ENCODE measurements around the gene COL6A2.
"Not testable (repeated sequence)": the region's sequence is repeated elsewhere in the genome, so short reads cannot be mapped to it uniquely, and the experiment has no call there.

Gene COL6A2

DNA sequence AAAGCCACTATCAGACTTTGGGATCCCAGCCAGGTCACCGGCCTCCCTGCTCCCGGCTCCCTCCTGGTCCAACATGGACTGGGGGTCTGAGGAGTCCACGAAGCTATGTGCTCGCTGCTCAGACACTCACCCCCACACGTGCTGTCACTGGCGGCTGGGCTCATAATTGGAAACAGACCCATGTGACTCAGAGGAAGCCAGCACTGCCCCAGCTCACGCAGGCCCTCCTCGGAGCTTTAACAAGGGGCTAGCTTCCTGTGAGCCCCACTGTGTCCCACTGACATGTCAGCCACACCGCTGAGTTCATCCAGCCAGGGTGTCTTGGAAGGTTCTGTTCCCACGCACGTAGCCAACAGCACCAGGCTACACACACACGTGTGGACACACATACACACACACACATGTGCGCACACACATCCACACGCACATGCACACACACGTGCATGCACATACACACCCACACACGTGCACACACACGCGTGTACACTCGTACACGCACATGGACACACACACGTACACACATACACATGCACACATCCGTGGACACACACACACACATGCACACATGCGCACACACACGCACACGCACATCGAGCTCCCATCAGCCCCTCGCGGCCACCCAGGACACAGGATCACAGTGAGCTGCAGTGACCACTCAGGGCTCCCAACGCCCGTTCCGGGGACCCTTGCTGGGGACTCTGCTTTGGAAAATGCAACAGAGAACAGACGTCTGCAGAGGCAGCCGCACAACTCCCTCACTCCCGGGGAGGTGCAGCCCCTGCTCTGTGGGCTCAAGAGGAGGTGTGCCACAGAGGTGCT lies 18.4 kb upstream of the COL6A2 start:
- no peaks in the 10 kb centered on the region for H3K9me3 Mint-ChIP-seq
- H3K27me3 Mint-ChIP-seq: peaks cover 6% of the 10 kb centered on the region
- no peak for ATAC-seq (ENCODE audit: low read depth)
- no peak for DNase-seq (ENCODE audit: low spot score in 2 of 2)
- H3K4me1 Mint-ChIP-seq: no peaks in the 10 kb centered on the region
- H3K4me3 Mint-ChIP-seq: no peak overlapping the region
- no peak overlapping the region for H3K27ac Mint-ChIP-seq
- no peaks in the 10 kb centered on the region for H3K36me3 Mint-ChIP-seq

DNA sequence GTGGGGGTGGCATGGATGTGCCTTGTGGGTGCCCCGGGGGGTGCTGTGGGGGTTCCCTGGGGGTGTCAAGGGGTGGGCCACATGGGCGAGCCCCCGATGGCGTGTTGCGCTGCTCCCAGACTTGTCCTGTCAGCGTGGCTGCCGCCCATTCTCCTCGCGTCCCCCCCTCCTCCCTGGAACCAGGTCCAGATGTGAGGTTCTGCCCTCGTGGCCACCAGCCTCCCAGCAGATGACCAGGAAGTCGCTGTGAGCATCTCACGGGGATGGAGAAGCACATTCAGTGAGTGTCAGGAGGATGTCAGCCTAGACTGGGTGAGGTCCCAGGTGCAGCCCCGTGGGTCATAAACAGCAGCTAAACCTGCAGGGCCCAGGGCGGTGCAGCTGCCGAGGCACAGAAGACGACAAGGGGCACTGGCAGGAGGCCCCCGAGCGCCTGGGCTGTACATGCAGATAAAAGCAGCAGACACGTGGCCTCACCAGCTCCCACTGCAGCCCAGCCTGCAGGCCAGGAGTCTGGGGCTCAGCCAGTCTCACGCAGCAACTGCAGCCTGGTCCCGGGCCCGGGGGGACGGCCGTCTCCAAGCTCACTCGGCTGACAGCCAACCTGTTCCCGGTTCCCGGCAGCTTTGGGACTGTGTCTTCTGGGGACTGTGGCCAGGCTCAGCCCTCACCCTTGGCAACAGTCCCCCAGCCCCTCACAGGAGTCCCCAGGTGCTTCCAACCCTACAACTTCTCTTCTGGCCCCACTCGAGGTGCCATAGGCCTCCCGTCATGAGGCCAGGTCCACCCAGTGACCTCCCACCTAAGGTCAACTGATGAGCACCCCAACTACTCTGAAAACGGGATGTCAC lies 17.5 kb upstream of the COL6A2 start:
- ATAC-seq (ENCODE audit: low read depth) (no peak), DNase-seq (ENCODE audit: low spot score in 2 of 2) (no peak)
- no peaks in the 10 kb centered on the region for H3K36me3 Mint-ChIP-seq
- no peaks in the 10 kb centered on the region for H3K9me3 Mint-ChIP-seq
- no peak overlapping the region for H3K4me3 Mint-ChIP-seq
- no peak overlapping the region for H3K27ac Mint-ChIP-seq
- no peaks in the 10 kb centered on the region for H3K4me1 Mint-ChIP-seq
- peaks cover 6% of the 10 kb centered on the region for H3K27me3 Mint-ChIP-seq

DNA sequence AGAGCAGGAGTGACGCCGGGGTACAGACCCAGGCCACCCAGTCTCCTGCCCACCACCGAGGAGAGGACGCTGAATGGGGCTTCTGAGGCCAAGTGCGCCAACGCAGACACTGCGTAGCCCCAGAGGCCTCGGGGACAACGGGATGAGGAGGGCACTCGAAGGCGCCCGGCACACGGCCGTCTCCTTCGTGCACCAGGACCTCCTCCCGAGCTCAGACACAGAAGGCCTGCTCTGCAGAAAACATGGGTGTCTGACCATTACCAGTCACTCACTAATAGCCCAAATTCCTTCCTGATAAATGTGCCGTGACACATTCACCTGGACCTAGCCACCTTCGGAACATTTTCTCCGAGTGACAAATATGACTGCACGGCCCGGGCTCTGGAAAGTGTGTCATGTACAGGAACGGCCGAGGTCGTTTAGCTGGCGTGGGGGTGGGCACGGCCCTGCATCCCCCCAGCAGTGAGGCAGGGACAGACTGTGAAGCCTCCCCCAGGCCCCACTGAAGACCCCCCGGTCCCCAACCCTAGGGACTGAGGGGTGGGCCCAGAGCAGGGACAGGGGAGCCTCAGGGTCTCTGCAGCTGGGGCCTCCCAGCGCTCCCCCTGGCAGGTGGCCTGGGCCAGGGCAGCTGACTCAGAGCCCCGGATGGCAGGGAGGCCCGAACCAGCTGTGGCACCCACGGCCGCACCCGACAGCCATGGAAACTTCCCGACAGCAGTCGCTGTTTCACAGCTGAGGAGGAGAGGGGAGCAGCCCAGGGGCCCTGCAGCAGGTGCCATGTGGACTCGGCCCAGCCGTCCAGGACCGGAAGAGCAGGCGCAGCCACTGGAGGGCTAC lies 16.7 kb upstream of the COL6A2 start:
- no peak overlapping the region for H3K27ac Mint-ChIP-seq
- H3K4me3 Mint-ChIP-seq: no peak overlapping the region
- no peaks in the 10 kb centered on the region for H3K4me1 Mint-ChIP-seq
- no peaks in the 10 kb centered on the region for H3K36me3 Mint-ChIP-seq
- no peak for DNase-seq (ENCODE audit: low spot score in 2 of 2)
- ATAC-seq (ENCODE audit: low read depth): no peak
- no peaks in the 10 kb centered on the region for H3K9me3 Mint-ChIP-seq
- peaks cover 6% of the 10 kb centered on the region for H3K27me3 Mint-ChIP-seq

DNA sequence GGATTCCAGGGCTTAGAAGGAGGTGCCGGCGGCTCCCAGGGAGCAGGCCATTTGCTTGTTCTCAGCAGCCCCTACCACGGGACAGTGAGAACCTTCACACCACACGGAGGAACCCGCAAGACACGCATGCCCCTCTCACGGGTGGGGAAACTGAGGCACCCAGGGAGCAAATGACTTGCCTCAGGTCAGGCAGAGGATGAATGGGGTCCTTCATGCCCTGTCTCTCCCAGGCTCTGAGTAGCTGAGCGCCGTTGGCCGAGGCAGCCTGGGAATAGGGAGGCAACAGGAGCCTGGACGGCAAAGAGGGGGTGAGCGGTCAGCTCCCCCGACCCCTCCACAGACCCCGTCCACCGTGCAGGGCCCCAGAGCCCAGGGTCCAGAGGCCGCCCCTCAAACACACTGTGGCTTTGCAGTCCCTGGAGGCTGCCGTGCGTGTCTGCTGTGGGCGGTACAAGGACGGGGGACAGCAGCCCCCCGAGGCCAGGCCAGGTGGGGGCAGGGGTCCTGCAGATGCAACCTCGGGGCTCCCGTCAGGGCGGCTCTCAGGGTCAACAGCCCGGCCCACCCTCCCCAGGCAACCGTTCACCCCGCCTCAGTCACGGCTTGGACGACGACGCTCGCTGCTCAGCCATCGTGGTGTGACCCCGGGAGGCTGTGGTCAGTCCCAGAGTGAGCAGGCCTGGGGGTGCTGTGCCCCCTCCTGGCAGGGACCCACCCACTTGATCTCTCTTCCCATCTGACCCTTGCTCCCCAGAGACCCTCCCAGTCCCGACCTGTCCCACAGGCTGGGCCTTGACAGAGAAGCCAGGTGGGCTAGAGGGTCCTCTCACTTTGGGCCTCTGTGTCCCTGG lies 15.8 kb upstream of the COL6A2 start:
- DNase-seq (ENCODE audit: low spot score in 2 of 2) (no peak), ATAC-seq (ENCODE audit: low read depth) (no peak)
- H3K27me3 Mint-ChIP-seq: peaks cover 6% of the 10 kb centered on the region
- no peak overlapping the region for H3K4me3 Mint-ChIP-seq
- peaks cover 3% of the 10 kb centered on the region for H3K9me3 Mint-ChIP-seq
- no peaks in the 10 kb centered on the region for H3K4me1 Mint-ChIP-seq
- H3K36me3 Mint-ChIP-seq: peaks cover 2% of the 10 kb centered on the region
- H3K27ac Mint-ChIP-seq: no peak overlapping the region

DNA sequence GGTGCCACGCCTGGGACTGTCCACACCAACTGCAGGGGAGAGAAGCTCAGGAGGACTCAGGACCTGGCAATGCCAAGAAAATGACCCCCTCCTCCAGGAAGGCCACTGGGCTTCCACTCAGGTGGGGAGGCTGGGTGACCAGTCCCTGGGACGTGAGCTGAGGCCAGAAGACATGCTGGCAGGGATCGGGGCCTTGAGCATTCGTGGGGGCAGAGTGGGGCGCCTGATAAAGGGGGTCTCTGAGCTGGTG lies 15.3 kb upstream of the COL6A2 start:
- Mint-ChIP-seq H3K4me3 (no peak overlapping the region), H3K27ac (no peak overlapping the region), H3K4me1 (no peaks in the 10 kb centered on the region), H3K36me3 (peaks cover 2% of the 10 kb centered on the region), H3K9me3 (peaks cover 5% of the 10 kb centered on the region), H3K27me3 (peaks cover 4% of the 10 kb centered on the region)
- DNase-seq (ENCODE audit: low spot score in 2 of 2): no peak
- no peak for ATAC-seq (ENCODE audit: low read depth)

DNA sequence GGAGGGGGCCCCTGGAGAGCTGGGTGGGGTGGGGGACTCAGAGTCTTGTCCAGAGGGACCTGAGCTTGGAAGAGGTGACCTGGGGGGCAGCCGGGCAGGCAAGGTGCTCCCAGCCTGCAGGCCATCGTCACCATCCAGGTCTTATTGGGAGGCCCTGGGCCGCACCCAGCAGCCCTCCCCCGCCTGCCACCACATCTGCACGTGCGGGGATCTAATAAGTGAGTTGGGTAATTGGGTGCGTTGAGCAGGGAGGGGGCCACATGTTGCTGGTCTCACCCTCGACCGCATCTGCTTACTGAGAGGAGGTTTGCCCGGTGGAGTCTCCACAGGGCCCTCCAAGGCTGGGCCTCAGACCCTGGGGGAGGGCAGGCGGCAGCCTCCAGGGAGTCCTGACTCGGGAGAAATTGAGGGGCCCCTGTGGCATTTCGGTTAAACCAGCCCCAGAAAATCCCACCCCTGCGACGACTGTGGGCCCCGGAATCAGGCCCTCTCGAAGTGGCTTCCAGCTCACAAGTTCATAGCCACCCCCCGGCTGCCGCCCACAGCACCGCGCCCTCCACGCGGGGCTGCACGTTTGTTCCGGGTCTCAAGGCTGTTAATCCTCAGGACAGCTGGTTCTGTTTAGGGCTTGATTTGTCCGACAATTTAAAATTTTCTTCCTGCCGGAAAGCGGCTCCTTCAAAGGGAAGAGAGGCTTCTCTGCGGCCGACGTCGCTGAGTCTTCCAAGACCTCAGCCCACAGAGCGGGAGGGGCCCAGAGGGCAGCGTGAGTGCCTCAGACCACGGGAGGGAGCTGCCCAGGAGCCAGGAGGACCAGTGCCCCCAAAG lies 14.7 kb upstream of the COL6A2 start:
- Mint-ChIP-seq H3K27ac (no peak overlapping the region), H3K9me3 (peaks cover 7% of the 10 kb centered on the region), H3K27me3 (peaks cover 4% of the 10 kb centered on the region), H3K4me3 (no peak overlapping the region), H3K4me1 (no peaks in the 10 kb centered on the region), H3K36me3 (peaks cover 2% of the 10 kb centered on the region)
- no peak for ATAC-seq (ENCODE audit: low read depth)
- no peak for DNase-seq (ENCODE audit: low spot score in 2 of 2)

DNA sequence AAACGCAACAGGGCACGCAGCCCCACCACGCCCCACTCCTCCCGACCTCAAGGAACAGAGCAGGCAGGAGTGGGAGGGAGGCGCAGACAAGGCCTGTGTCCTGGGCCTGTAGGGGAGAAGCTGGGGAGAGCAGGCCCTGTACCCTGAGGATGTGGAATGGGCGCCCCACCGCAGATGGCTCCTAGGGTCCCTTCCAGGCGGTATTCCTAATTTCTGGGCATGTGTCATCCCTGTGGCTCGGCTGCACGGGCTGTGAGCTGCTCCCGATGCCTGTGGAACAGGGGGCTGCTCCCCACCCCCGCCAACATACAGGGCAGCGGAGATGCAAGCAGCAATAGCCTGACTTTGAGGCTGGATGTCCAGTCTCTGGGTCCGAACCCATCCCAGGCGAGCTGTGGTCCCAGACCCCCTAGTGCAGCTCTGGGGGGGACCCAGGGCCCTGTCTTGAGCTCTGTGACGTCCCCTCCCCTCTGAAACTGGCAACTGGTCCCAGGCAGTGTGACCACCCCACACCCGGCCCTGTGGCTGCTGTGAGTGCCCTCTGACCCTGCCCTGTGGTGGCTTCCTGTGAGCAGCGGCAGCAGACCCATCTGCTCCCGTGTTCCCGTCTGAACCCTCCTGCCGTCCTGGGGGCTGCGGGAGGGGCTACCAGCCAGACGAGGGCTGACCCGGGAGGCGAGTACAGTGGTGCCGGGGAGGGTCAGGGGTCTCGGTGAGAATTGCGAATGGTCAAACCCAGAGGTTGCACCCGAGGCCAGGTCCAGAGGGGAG lies 13.9 kb upstream of the COL6A2 start:
- H3K4me3 Mint-ChIP-seq: no peak overlapping the region
- H3K9me3 Mint-ChIP-seq: peaks cover 12% of the 10 kb centered on the region
- H3K27ac Mint-ChIP-seq: no peak overlapping the region
- H3K4me1 Mint-ChIP-seq: no peaks in the 10 kb centered on the region
- peaks cover 4% of the 10 kb centered on the region for H3K27me3 Mint-ChIP-seq
- ATAC-seq (ENCODE audit: low read depth): no peak
- no peak for DNase-seq (ENCODE audit: low spot score in 2 of 2)
- peaks cover 2% of the 10 kb centered on the region for H3K36me3 Mint-ChIP-seq

DNA sequence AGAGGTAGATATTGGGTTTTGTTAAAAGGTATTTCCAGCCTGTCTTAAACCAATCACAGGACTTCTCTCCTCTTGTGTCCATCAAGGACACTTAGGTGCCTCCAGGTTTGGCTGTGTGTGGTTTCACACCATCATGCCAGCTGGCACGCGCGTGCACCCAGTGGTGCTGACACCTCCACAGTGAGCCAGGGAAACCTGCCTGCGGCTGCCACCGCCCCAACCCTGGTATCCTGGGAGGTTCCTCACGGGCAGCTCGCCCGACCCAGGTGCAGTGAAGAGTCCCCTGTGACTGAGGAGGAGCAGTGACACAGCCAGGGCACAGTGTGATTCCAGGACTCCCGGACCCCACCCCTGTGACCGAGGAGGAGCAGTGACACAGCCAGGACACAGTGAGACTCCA lies 13.2 kb upstream of the COL6A2 start:
- Mint-ChIP-seq H3K27me3 (peaks cover 4% of the 10 kb centered on the region), H3K9me3 (peaks cover 12% of the 10 kb centered on the region), H3K27ac (no peak overlapping the region), H3K36me3 (peaks cover 2% of the 10 kb centered on the region), H3K4me3 (no peak overlapping the region), H3K4me1 (no peaks in the 10 kb centered on the region)
- DNase-seq (ENCODE audit: low spot score in 2 of 2) (no peak), ATAC-seq (ENCODE audit: low read depth) (no peak)

DNA sequence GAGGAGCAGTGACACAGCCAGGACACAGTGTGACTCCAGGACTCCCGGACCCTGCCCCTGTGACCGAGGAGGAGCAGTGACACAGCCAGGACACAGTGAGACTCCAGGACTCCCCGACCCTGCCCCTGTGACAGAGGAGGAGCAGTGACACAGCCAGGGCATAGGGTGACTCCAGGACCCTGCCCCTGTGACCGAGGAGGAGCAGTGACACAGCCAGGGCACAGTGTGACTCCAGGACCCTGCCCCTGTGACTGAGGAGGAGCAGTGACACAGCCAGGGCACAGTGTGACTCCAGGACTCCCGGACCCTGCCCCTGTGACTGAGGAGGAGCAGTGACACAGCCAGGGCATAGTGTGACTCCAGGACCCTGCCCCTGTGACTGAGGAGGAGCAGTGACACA lies 12.7 kb upstream of the COL6A2 start:
- H3K4me3 Mint-ChIP-seq; ATAC-seq (ENCODE audit: low read depth); H3K36me3 Mint-ChIP-seq; H3K4me1 Mint-ChIP-seq; H3K27ac Mint-ChIP-seq; H3K27me3 Mint-ChIP-seq; DNase-seq (ENCODE audit: low spot score in 2 of 2): not testable (repeated sequence)
- peaks cover 15% of the 10 kb centered on the region for H3K9me3 Mint-ChIP-seq

DNA sequence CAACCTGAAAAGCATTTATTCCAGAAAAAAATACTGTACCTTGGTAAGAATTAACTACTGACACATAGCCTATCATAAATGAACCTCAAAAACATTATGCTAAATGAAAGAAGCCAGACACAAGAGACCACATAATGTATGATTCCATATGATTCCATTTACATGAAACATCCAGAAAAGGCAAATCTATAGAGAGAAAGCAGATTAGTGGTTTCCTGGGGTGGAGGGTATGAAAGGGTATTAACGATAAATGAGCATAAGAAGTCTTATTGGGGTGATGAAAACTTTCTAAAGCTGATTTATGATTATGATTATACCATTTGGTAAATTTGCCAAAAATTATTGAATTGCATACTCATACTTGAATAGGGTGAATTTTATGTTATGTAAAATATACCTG lies 10.3 kb upstream of the COL6A2 start:
- Mint-ChIP-seq H3K9me3 (peaks cover 23% of the 10 kb centered on the region), H3K4me1 (peaks cover 6% of the 10 kb centered on the region), H3K27me3 (peaks cover 3% of the 10 kb centered on the region), H3K4me3 (no peak overlapping the region), H3K36me3 (peaks cover 5% of the 10 kb centered on the region), H3K27ac (no peak overlapping the region)
- DNase-seq (ENCODE audit: low spot score in 2 of 2) (no peak), ATAC-seq (ENCODE audit: low read depth) (no peak)

DNA sequence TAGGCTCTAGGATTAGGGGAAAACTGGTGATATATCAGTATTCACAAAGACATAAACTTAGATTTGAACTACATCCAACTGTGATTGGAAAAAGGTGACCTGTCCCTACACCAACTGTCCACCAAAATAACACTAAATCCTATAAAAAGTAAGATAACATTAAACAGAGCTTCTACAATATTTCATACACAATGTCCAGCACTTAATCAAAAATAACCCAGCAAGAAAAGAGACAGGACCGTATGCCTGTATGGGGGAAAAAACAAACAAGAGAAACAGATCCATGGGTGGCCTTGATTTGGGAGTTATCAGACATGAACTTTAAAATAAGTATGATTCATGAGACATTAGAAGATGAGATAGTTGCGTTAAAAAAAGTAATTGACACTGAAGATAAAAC lies 9.7 kb upstream of the COL6A2 start:
- no peak for DNase-seq (ENCODE audit: low spot score in 2 of 2)
- Mint-ChIP-seq H3K36me3 (peaks cover 5% of the 10 kb centered on the region), H3K9me3 (peaks cover 23% of the 10 kb centered on the region), H3K4me1 (peaks cover 6% of the 10 kb centered on the region), H3K27ac (no peak overlapping the region), H3K27me3 (peaks cover 1% of the 10 kb centered on the region), H3K4me3 (no peak overlapping the region)
- ATAC-seq (ENCODE audit: low read depth): no peak

DNA sequence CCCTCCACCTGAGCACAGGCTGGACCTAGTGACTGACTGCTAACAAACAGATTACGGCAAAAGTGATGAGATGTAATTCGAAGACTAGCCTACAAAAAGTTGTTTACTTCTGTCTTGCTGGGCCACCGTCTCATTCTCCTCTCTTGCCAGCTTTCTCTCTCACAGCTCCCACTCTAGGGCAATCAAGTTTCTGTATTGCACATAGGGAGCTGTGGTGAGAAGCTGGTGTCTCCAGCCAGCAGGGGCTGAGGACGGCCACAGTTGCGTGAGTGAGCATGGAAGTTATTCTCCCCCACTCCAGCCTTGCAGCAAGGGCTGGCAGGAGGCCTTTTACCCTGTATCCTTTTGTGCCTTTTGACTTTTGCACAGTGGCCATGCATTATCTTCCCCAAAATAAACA lies 8.6 kb upstream of the COL6A2 start:
- H3K27me3 Mint-ChIP-seq: peaks cover 1% of the 10 kb centered on the region
- H3K36me3 Mint-ChIP-seq: peaks cover 5% of the 10 kb centered on the region
- DNase-seq (ENCODE audit: low spot score in 2 of 2): no peak
- H3K27ac Mint-ChIP-seq: no peak overlapping the region
- no peak for ATAC-seq (ENCODE audit: low read depth)
- no peak overlapping the region for H3K4me3 Mint-ChIP-seq
- peaks cover 6% of the 10 kb centered on the region for H3K4me1 Mint-ChIP-seq
- H3K9me3 Mint-ChIP-seq: peaks cover 23% of the 10 kb centered on the region
